Adrenal gland (tissue), 12 donors: ENCODE data around the gene PLA2G12A. TPM values are rescaled to one million over a fixed set of nuclear protein-coding genes. Genes with fewer than 3 reads are reported as not detected.

ENCODE experiments used
- DNase-seq, 7 donors: peaks; one replicate each; pipeline ENCODE4 v3.0.0-alpha.2; 2019 to 2020
- H3K27ac ChIP-seq, 5 donors: fragments of 200-600 bp; sonication (generic) in 4 of 5; 1 replicate in 3 of 5; 2 replicates in 2 of 5; pipeline versions ENCODE4 v1.5.1 to v1.8.0; 2016 to 2020; ENCODE audit warnings: mild to moderate bottlenecking in 1 of 5
- H3K27me3 ChIP-seq: fragments of 200-600 bp; 2 replicates; pipeline ENCODE4 v1.8.0; 2021
- H3K36me3 ChIP-seq, 2 donors: fragments of 200-600 bp; replicated peaks in 1 of 2; 1 replicate in 1 of 2; 2 replicates in 1 of 2; pipeline versions ENCODE4 v1.5.1 to v1.8.0; 2018 to 2022
- H3K4me1 ChIP-seq, 2 donors: fragments of 200-600 bp; replicated peaks in 1 of 2; 1 replicate in 1 of 2; 2 replicates in 1 of 2; pipeline versions ENCODE4 v1.5.1 to v1.8.0; 2018 to 2021
- H3K4me3 ChIP-seq, 4 donors: fragments of 200-600 bp; sonication (generic) in 3 of 4; one replicate each; pipeline ENCODE4 v1.5.1; 2016 to 2018
- H3K9me3 ChIP-seq, 3 donors: fragments of 200-600 bp; sonication (generic) in 1 of 3; replicated peaks in 1 of 3; 1 replicate in 2 of 3; 2 replicates in 1 of 3; pipeline versions ENCODE4 v1.5.1 to v1.8.0; 2016 to 2021
- POLR2A ChIP-seq, 2 donors: fragments of 450-650 bp; IDR thresholded peaks; one replicate each; pipeline ENCODE4 v1.6.1; 2017; ENCODE audit warnings: antibody characterized with exemption in 2 of 2, mild to moderate bottlenecking in 2 of 2, moderate library complexity in 1 of 2
- WGBS, 4 donors: extraction: QIAGEN DNeasy Blood & Tissue Kit in 2 of 4; methylation state at CpG; one replicate each; pipeline versions ENCODE4 v1.1.5 to v1.1.7; 2013 to 2017; 5-methylcytosine and 5-hydroxymethylcytosine counted together
- intact Hi-C, 2 donors: fragments of 100-400 bp; cut with DNase I; formaldehyde crosslinking; loops; one replicate each; pipeline versions ENCODE4 v1.14.1 to v1.15.0; 2022 to 2023
- polyA plus RNA-seq, 3 donors: library from polyadenylated mRNA; stranded (reverse); fragments of 200-250 nt in 2 of 3; fragments of 350-450 nt in 1 of 3; fragmentation: Illumina TruSeq in 1 of 3; extraction: RNeasy Lipid Tissue Mini Kit (QIAGEN cat#74804) in 1 of 3; gene quantifications; one replicate each; pipeline ENCODE4 v1.2.3, GENCODE V29; 2013 to 2014
- small RNA-seq, 2 donors: library from RNA; depleted of rRNA; stranded (forward); fragments of <200 nt; gene quantifications; one replicate each; pipeline ENCODE3, GENCODE V24; 2016
- total RNA-seq, 9 donors: library from RNA; depleted of rRNA in 4 of 9; stranded (reverse); fragments of >200 nt in 4 of 9; fragments of 120-200 nt in 1 of 9; fragmentation: NEBNext Ultra II Directional in 1 of 9; extraction: Animal tissue kit (Norgen Biotek cat#: 25700) in 1 of 9; gene quantifications; one replicate each; pipeline versions ENCODE4 v1.1.0 to v1.2.4, GENCODE V29; 2013 to 2023
- TF ChIP-seq, protein P1 (sequence below), 6 experiments: fragments of 450-650 bp in 4 of 6; fragments of 200-600 bp in 2 of 6; sonication (generic) in 1 of 6; IDR thresholded peaks; 1 replicate in 5 of 6; 2 replicates in 1 of 6; pipeline versions ENCODE4 v1.5.1 to v1.8.0; 2016 to 2021; ENCODE audit warnings: antibody characterized with exemption in 6 of 6, mild to moderate bottlenecking in 2 of 6, moderate library complexity in 1 of 6
- donor health status: healthy with polysubstance abuse.
- donor health status: Bipolar disorder and iron deficiency.
- donor health status: DM: yes; HTN: yes; CAD: no.
- donor health status: DM: no; HTN: no; CAD: no.
- donor health status: DM: no; HTN: no; CAD: no.
- donor health status: DM: yes; HTN: yes; CAD: no.

Gene PLA2G12A
- total and polyA plus RNA-seq, 12 donors = 10.7 to 67.0 (median 31.5) TPM

DNA sequence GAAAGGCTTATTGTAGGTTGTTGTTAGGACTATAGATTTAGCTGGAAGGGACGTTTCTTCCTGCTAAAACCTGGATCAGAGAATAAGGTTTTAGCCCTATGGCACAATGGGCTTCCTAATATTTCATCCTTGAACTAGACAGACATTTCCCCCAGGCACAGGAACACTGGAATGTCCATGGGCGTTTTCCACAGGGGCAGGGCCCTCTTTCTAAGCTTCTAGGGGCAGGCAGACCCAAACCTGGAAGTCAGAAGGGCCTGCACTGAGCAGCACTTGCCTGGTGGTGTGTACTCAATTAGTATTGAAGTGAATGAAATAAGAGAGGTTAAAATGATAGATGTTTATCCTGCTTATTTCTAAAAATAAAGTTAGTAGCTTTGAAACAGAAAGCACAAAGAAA, 67.8 kb downstream of the PLA2G12A start:
- H3K4me1 ChIP-seq = no peaks in the 10 kb centered on the region
- no peaks in the 10 kb centered on the region for H3K27me3 ChIP-seq
- no peaks in the 10 kb centered on the region for H3K36me3 ChIP-seq
- no peak overlapping the region for H3K27ac ChIP-seq
- no peak for DNase-seq
- H3K4me3 ChIP-seq = no peak overlapping the region
- no peaks in the 10 kb centered on the region for H3K9me3 ChIP-seq
- intact Hi-C loops = no loop called here
- WGBS, 4 donors = 45 to 76% (median 56%) methylated on average over 2 of the region's 2 CpGs
- no peak for TF ChIP-seq POLR2A (IDR thresholded peaks at IDR 0.05)
- TF ChIP-seq, protein P1, sequence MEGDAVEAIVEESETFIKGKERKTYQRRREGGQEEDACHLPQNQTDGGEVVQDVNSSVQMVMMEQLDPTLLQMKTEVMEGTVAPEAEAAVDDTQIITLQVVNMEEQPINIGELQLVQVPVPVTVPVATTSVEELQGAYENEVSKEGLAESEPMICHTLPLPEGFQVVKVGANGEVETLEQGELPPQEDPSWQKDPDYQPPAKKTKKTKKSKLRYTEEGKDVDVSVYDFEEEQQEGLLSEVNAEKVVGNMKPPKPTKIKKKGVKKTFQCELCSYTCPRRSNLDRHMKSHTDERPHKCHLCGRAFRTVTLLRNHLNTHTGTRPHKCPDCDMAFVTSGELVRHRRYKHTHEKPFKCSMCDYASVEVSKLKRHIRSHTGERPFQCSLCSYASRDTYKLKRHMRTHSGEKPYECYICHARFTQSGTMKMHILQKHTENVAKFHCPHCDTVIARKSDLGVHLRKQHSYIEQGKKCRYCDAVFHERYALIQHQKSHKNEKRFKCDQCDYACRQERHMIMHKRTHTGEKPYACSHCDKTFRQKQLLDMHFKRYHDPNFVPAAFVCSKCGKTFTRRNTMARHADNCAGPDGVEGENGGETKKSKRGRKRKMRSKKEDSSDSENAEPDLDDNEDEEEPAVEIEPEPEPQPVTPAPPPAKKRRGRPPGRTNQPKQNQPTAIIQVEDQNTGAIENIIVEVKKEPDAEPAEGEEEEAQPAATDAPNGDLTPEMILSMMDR (IDR thresholded peaks at IDR 0.05) = no peak

Small RNAs within 50 kb of the gene (small RNA-seq; reads per million reads assigned to genes)
- gene HIGD1AP14 = 0 reads per million in 2 donors

Other genes starting within 250 kb of the PLA2G12A start
- gene MCUB, start 169.8 kb downstream of the PLA2G12A start, total RNA-seq = 10 to 100 TPM in 1 of 9 donors, 1 to 10 TPM in 8; 1.2 to 28.5 (median 5.8) TPM
- 1 to 10 TPM; 3.6 to 5.1 (median 4.4) TPM for gene MCUB, start 169.8 kb downstream of the PLA2G12A start, polyA plus RNA-seq
- gene CASP6, start 26.6 kb downstream of the PLA2G12A start, total RNA-seq = 10 to 100 TPM in 8 of 9 donors, 1 to 10 TPM in 1; 7.3 to 21.6 (median 14.9) TPM
- 10 to 100 TPM in 2 of 3 donors, 1 to 10 TPM in 1; 8.3 to 11.7 (median 11.0) TPM for gene CASP6, start 26.6 kb downstream of the PLA2G12A start, polyA plus RNA-seq
- 100 to 1,000 TPM in 3 of 9 donors, 10 to 100 TPM in 5, 1 to 10 TPM in 1; 5.9 to 219 (median 90.1) TPM for gene CFI, start 71.9 kb upstream of the PLA2G12A start, total RNA-seq
- 10 to 100 TPM; 46.2 to 58.6 (median 47.0) TPM for gene CFI, start 71.9 kb upstream of the PLA2G12A start, polyA plus RNA-seq
- 10 to 100 TPM in 4 of 9 donors, 1 to 10 TPM in 4, under 1 TPM in 1; 0.97 to 19.3 (median 8.3) TPM for gene GAR1, start 85.7 kb upstream of the PLA2G12A start, total RNA-seq
- 10 to 100 TPM; 21.7 to 31.6 (median 29.1) TPM for gene GAR1, start 85.7 kb upstream of the PLA2G12A start, polyA plus RNA-seq
- gene RRH, start 97.9 kb upstream of the PLA2G12A start, total RNA-seq = under 1 TPM in 4 of 9 donors, not detected in 5; 0.23 to 0.67 (median 0.40) TPM
- gene RRH, start 97.9 kb upstream of the PLA2G12A start, polyA plus RNA-seq = under 1 TPM; 0.17 to 0.46 (median 0.24) TPM
- gene LRIT3, start 118.0 kb upstream of the PLA2G12A start, total RNA-seq = under 1 TPM in 7 of 9 donors, not detected in 2; 0.11 to 0.85 (median 0.15) TPM
- under 1 TPM; 0.07 to 0.72 (median 0.37) TPM for gene LRIT3, start 118.0 kb upstream of the PLA2G12A start, polyA plus RNA-seq
- 1 to 10 TPM in 2 of 9 donors, under 1 TPM in 4, not detected in 3; 0.22 to 1.6 (median 0.33) TPM for gene EGF, start 182.8 kb upstream of the PLA2G12A start, total RNA-seq
- under 1 TPM in 2 of 3 donors, not detected in 1; 0.07 TPM for gene EGF, start 182.8 kb upstream of the PLA2G12A start, polyA plus RNA-seq